Fibroblast of the aortic adventitia (primary cell): Measurements from ENCODE around the gene M6PR. TPM values are rescaled to one million over a fixed set of nuclear protein-coding genes. Genes with fewer than 3 reads are reported as not detected.

ENCODE experiments used
- DNase-seq: peaks from one replicate; pipeline ENCODE4 v3.0.0-alpha.2; 2010; ENCODE audit warnings: low read depth
- H3K4me3 ChIP-seq: 2 replicates; pipeline ENCODE4 v1.5.1; 2011; ENCODE audit warnings: low read depth, mild to moderate bottlenecking, control low read depth, low read length, moderate library complexity
- CTCF ChIP-seq: IDR thresholded peaks from 2 replicates; pipeline ENCODE4 v1.5.1; 2011; ENCODE audit warnings: mild to moderate bottlenecking, low read length, control low read depth, inconsistent platforms; ENCODE audit not compliant: insufficient read depth
- total RNA-seq: library from RNA; depleted of rRNA; stranded (reverse); fragments of >200 nt; gene quantifications from 2 replicates; pipeline ENCODE4 v1.2.3, GENCODE V29; 2012; ENCODE audit warnings: low replicate concordance

The M6PR gene
- 92.1 and 329 TPM in 2 replicates for total RNA-seq

DNA sequence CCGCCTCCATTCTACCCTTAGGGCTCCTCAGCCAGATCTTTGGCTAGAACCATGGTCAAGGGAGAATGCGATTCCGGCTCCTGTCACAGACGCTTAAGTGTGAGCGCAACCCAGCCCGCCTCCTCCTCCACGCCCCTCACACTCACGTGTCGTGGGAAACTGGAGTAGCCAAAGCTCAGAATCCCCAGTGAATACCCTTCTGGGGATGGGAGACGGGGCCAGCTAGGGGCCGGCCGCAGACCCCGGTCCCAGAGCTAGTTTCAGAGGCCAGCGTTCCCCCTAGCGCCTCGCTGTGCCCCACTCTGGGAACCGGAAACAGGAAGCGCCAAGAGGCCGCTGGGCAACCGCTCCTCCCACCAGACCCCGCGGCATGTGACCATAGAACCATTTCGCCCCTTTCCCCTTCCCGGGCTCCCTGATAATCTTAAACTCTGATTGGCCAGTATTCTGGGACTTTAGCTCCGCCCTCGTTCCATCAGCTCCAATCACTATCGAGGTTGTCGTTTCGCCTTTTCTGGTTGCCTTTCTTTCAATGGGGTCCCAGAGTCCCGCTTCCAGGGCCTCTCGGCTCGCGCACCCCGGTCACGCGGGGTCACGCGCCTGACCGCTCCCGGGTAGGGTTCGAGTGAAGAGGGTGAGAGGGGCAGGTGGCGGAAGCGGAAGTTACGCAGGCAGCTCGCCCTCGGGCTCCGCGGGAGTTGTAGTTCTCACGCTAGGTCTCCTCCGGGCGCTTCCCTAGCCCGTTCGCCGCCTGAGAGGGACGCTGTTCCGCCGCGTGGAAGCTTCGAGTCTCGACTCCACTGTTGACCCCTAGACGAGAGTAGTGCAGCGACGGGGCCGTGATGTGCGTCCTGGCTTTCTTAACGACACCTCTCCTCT is at the start of gene M6PR:
M6PR (minus strand) TSS at position 304 of the 879 bp plus-strand sequence. CDS start 3,241 bp downstream, outside the sequence.
- H3K4me3 ChIP-seq = peak within 1 kb of the TSS; percentile 98
- peak; percentile 66 for TF ChIP-seq CTCF
- DNase-seq = peak; percentile 95

- TF ChIP-seq CTCF = no peak
- DNase-seq = peak; percentile 16
- no peak overlapping the region for H3K4me3 ChIP-seq
Observed at GRCh38 chr12:8996682-8997405, 47.4 kb upstream of the M6PR start.

DNA sequence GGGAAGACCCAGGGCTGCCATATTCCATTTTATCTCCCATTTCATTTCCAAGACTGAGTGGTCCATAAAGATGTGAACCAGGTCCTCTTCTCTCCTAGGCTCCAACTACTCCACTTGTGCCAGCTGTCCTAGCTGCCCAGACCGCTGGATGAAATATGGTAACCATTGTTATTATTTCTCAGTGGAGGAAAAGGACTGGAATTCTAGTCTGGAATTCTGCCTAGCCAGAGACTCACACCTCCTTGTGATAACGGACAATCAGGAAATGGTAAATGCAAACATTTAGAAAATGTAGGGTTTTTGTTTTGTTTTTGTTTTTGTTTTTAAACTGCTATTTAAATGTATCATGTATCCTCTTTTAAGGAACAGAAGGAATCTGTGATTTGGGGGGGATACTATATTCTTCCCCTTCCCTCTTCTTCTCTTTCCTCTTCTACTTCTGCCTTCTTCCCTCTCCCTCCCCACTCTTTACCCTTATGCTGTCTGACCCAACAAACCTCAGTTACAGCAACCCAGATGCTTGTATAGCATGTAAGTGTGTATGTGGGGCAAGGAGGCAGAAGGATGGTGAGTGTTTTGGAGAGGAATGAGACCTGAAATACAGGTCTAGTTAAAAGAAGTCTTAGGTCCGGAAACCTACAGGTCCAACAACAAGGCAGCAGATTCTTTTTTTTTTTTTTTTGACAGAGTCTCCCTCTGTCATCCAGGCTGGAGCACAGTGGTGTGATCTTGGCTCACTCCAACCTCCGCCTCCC is 45.8 kb upstream of the M6PR start:
- no peak for TF ChIP-seq CTCF
- no peak for DNase-seq
- no peak overlapping the region for H3K4me3 ChIP-seq

DNA sequence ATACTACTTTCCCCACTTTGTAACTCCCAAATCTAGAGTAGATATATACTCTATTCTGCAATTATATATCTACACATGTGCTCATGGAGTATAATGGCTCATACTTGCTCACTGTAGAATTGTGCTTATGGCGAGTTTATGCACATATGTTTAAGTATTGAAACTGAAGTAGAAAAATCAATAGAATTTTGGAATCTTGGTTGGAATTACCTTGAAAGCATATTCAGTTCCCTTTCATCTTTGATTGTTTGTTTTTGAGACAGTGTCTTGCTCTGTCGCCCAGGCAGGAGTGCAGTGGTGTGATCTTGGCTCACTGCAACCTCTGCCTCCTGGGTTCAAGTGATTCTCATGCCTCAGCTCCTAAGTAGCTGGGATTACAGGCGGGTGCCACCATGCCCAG is 44.4 kb upstream of the M6PR start:
- H3K4me3 ChIP-seq = no peak overlapping the region
- DNase-seq = no peak
- no peak for TF ChIP-seq CTCF

- TF ChIP-seq CTCF = no peak
- no peak overlapping the region for H3K4me3 ChIP-seq
- DNase-seq = no peak
Observed at GRCh38 chr12:8991371-8992345, 42.2 kb upstream of the M6PR start.

DNA sequence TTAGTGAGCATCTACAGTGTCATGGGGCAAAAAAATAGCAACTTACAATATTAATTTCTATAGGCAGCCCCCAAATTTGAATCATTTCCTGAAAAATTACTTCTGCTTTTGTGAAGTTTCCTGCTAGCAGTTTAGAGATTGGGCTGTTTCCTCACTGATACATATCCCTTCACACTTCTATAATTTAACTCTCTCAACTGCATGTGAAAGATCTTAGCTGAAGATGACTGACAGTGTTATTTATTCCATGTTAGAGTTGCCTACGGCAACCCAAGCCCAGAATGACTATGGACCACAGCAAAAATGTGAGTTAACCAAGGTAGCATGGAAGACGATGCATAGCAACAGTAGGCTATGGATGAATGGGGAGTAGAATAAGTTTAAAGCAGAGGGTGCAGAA is 40.0 kb upstream of the M6PR start, which contains the start of gene KLRG1:
KLRG1 (plus strand) TSS at position 134 of the 400 bp plus-strand sequence; CDS start at position 224, 90 bp downstream.
- H3K4me3 ChIP-seq = no peak within 1 kb of the TSS
- no peak for TF ChIP-seq CTCF
- no peak for DNase-seq
